GM19463 (cell line): ENCODE results near the gene YAP1.
"Not testable (repeated sequence)": the region's sequence is repeated elsewhere in the genome, so short reads cannot be mapped to it uniquely, and the experiment has no call there.

ENCODE experiments used
- ATAC-seq: cut with Tn5 transposase; IDR thresholded peaks from one replicate; pipeline ENCODE4 v1.9.1; 2021; ENCODE audit warnings: mild to moderate bottlenecking, moderate library complexity; ENCODE audit not compliant: unreplicated experiment

The YAP1 gene

GRCh38 chr11:102238391-102238821 lies 128.2 kb downstream of the YAP1 start:
- no peak for ATAC-seq

- ATAC-seq: no peak
Measured at GRCh38 chr11:102239448-102239847, 129.2 kb downstream of the YAP1 start.

- no peak for ATAC-seq
Measured at GRCh38 chr11:102239911-102240310, 129.7 kb downstream of the YAP1 start.

DNA sequence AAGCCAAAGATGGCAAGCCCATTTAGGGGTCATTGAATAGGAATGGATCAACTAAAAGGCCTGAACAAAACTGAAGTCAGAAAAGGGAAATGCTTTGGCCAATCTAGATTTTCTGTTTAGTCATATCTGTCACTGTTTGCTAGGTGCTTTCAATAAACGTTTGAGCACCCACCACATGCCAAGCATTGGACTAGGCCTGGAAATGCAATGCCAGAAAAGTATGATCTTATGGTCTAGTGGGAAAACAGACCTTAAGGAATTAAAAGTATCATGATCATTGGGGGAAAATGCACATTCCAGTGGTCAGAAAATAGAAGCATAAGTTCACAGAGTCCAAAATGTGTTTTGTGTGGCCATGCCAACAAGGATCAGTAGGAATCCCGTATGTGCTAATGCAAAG lies 130.3 kb downstream of the YAP1 start:
- ATAC-seq: no peak

- ATAC-seq: no peak
Measured at GRCh38 chr11:102241026-102241425, 130.8 kb downstream of the YAP1 start.

DNA sequence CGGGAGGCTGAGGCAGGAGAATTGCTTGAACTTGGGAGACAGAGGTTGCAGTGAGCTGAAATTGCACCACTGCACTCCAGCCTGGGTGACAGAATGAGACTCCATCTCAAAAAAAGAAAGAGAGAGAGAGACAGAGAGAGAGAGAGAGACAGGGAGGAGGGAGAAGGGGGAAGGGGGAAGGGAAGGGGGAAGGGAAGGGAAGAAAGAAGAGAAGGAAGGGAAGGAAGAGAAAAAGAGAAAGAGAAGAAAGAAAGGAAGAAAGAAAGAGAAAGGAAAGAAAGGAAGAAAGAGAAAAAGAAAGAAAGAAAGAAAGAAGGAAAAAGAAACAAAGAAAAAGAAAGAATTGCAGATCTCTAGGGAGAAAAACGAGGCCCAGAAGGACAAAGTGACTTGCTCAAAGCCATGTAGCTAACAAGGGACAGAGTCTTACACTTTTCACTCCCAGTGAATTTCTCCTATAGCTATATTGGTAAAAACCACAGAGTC lies 133.2 kb downstream of the YAP1 start:
- ATAC-seq: no peak

DNA sequence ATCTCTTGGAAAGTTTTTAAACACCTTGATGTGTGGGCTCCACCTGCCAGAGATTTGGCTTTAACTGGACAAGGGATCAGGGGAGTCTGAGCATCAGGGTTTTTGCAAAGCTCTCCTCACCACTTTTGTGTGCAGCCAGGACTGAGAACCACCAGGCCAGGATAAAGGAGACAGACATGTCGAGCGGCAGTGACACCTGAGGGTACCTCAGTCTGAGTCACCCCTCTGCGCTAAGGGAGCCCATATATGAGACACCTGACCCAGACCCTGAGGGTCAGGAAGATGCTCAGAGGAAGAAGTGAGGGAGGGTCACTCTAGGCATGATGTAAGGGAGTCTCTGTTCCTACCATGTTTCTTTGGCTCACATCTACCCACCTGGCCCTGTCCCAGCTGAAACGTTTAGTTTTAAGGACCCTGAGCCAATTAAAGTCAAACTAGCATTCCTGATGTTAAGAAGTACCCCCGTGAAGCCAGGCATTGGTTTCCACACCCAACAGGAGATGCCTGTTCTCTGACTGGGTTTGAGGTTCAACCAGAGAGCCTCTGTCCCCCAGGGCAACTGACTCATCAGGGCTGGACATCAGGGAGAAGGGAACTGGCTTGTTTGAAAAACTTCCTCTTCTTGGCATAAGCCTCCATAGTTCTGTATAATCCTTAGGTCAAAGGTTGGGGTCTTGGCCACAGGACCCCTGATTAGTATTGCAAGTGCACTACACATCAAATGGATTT lies 134.6 kb downstream of the YAP1 start:
- ATAC-seq: no peak

GRCh38 chr11:102251423-102251822 lies 141.2 kb downstream of the YAP1 start:
- ATAC-seq: no peak

DNA sequence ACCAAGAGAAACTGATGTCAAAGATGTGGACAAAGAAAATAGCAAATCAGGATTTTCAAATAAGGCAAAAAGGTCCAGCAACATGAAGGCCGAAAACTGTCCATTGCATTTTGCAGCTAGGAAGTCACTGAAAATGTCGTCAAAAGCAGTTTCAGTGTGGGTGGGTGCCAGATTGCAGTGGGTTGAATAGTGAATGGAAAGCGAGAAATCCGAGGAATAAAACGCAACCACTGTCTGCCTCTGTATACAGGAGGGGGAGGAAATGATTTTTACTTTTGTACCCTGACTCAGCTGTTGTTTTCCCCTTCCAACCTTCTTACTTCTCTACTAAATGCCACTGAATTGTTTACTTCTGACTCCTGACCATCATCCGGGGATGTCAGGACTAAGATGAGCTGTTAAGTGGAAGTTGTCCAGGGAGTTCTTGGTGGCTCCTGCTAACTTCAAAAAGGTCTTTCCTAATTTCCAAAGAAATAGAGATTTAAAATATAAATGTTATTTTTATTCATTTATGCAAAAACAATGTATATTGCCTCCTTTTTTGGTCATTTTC lies 142.2 kb downstream of the YAP1 start:
- ATAC-seq: no peak

GRCh38 chr11:102253020-102253715 lies 142.9 kb downstream of the YAP1 start:
- no peak for ATAC-seq

- no peak for ATAC-seq
Measured at GRCh38 chr11:102254047-102254446, 143.8 kb downstream of the YAP1 start.

GRCh38 chr11:102256251-102256650 lies 146.0 kb downstream of the YAP1 start:
- ATAC-seq: peak; percentile 45

GRCh38 chr11:102260241-102260640 lies 150.0 kb downstream of the YAP1 start:
- no peak for ATAC-seq

DNA sequence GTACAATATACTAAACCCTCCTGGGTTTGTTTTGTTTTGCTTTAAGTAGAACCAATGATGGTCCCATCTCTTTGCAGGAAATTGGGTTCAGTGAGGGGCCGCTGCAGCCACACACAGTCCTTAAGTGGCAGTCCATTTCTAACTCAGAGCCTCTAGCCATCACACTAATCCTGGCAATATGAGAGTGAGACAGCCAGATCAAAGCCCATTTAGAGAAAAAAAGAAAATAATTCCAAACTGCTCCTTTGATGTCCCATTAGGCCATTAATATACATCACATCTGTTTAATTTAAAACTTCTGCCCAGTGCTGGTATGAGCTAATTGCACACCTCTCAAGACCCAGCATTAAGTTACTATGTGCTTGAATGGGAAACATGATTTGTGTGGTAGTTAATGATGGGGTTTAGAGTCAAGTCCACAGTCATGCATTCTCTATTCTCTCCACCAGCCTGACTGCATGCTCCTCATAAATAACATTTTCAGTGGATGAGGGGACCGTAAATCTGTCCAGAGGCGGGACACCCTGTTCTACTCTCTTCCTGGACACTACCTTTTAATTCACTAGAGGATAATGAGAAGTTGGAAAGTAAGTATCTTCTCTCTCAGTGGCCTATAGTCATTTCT lies 153.2 kb downstream of the YAP1 start:
- ATAC-seq: no peak

GRCh38 chr11:102264704-102265103 lies 154.5 kb downstream of the YAP1 start:
- not testable (repeated sequence) for ATAC-seq

DNA sequence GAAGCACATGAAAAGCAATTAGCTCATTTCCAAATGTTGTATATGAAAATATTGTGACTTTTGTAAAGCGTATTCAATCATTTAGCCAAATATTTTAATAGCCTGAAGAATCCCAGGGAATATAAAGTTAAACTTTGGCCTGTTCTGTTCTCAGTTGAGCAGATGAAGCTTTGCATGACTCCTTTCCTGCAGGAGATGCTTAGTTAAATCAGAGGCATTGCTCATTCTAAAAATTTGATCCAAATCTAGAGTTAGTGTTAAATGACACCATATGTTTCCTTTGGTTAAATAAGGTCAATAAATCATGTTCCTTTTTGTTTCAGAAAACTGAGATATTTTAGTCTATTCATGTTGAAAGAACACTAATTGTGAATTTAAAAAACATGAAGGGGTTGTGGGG lies 155.9 kb downstream of the YAP1 start:
- no peak for ATAC-seq

DNA sequence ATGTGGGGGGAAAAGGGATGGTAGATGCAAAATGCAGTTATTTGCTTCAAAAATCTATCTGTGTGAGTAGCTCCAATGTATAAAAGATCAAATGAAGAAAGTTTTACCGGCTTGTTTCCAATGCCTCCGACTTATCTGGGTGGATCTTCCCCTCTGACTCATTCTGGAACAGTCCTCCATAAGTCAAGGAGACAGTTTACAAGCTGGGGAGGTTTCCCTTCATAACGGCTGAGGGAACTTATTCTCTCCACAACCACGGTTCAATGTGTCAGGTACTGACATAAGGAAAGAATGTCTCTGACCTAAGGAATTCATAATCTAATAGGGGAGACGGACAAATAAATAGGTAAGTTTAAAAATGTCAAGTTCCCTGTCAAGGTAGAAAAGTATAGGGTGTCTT lies 157.4 kb downstream of the YAP1 start:
- ATAC-seq: no peak

DNA sequence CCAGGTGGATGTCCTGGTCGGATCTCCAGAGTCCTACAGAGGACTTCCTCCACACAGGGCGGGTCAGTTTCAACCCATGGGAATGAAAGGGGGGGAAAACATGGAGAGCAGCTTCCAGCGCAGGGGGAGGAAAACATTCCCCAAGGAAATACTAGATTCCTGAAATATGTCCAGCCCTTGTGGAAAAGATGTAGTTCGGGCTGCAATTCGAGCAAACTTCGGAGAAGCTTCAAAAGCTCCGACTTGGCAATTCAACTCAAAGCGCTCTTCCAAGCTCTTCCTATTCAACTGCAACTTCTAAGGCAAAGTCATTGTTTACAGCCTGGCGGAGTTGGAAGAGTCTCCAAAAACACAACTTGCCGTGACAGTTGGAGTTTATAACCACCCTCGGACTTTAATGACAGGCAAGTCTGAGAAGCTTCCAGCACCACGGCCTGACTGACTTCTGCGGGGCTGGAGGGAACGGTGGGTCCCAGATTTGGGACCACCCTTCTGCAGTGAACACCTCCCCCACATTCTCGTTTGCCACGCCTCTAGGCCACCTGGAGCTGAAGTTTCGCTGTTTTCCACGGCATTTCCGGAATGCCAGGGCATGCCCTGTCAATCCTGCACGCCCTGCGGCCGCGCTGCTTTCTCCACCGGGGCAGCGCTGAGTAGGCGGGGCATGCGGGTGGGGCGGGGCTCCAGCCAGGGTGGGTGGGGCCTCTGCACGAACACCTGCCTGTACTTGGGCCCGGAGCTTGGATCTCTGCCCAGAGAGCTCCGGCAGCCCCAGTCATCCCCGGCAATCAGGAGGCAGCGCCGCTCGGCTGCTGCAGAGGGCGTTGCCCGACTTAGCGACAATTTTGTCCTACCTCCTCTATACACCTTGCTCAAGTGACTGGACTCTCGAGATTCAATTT lies 158.1 kb downstream of the YAP1 start:
- peak; percentile 98 for ATAC-seq

- no peak for ATAC-seq
Measured at GRCh38 chr11:102268985-102269470, 158.8 kb downstream of the YAP1 start.

DNA sequence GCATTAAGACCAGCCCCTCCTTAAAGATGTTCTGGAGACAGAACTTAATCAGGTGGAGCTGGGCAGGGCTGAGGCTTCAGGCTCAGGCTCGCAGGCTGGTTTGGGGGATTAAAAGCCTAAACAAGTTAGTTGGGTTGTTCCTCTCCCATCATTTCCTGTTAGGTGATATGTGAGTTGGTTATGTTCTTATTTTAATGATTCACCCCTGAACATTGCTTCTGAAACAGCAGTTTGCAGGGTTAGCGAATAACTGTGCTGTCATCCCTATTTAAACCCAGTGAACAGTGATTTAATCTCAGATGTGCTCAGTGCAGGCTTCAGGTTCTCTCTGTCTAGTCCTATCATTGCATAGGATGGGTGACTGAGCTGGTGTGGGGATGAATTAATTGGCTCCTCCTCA lies 159.7 kb downstream of the YAP1 start:
- no peak for ATAC-seq
